Astrocyte (in vitro differentiated cells and primary cell): ENCODE results near the gene C13orf46. TPM values are rescaled to one million over a fixed set of nuclear protein-coding genes. Genes with fewer than 3 reads are reported as not detected.
A peak's percentile ranks its signal among the peaks of the same experiment; 100 is the strongest.

Experiments
- DNase-seq: peaks from one replicate; pipeline ENCODE4 v3.0.0-alpha.2; 2010; ENCODE audit warnings: low read depth
- FAIRE-seq: peaks from 2 replicates; lab custom pipeline; 2011; peaks lifted over from hg19 to GRCh38; lab: Jason Lieb, UNC
- H2AFZ ChIP-seq: 2 replicates; pipeline ENCODE4 v1.6.0; 2012; ENCODE audit warnings: low read depth, low read length, inconsistent platforms
- H3K27ac ChIP-seq: 2 replicates; pipeline ENCODE4 v1.5.1; 2011; ENCODE audit warnings: low read depth, low read length, inconsistent platforms
- H3K27me3 ChIP-seq: 2 replicates; pipeline ENCODE4 v1.6.0; 2011; ENCODE audit warnings: low read length, inconsistent platforms; ENCODE audit not compliant: insufficient read depth
- H3K36me3 ChIP-seq: 2 replicates; pipeline ENCODE4 v1.5.1; 2011; ENCODE audit warnings: low read length, inconsistent platforms; ENCODE audit not compliant: insufficient read depth
- H3K4me1 ChIP-seq: 2 replicates; pipeline ENCODE4 v1.5.1; 2011; ENCODE audit warnings: low read length, inconsistent platforms; ENCODE audit not compliant: insufficient read depth
- H3K4me2 ChIP-seq: 2 replicates; pipeline ENCODE4 v1.6.0; 2012; ENCODE audit warnings: low read length, inconsistent platforms
- H3K4me3 ChIP-seq: 2 replicates; pipeline ENCODE4 v1.5.1; 2011; ENCODE audit warnings: low read depth, mild to moderate bottlenecking, low read length, inconsistent platforms; ENCODE audit not compliant: insufficient read depth
- H3K79me2 ChIP-seq: 2 replicates; pipeline ENCODE4 v1.6.0; 2012; ENCODE audit warnings: mild to moderate bottlenecking, low read length, inconsistent platforms; ENCODE audit not compliant: insufficient read depth
- H3K9ac ChIP-seq: 2 replicates; pipeline ENCODE4 v1.6.0; 2012; ENCODE audit warnings: mild to moderate bottlenecking, low read length, inconsistent platforms
- H3K9me3 ChIP-seq: 2 replicates; pipeline ENCODE4 v1.5.1; 2012; ENCODE audit warnings: low read depth, mild to moderate bottlenecking, low read length, inconsistent platforms; ENCODE audit not compliant: insufficient read depth
- H4K20me1 ChIP-seq: 2 replicates; pipeline ENCODE4 v1.6.0; 2012; ENCODE audit warnings: low read length, inconsistent platforms; ENCODE audit not compliant: insufficient read depth
- H3K27ac Mint-ChIP-seq: one replicate; pipeline ENCODE4 v1.8.0; 2021; ENCODE audit warnings: mild to moderate bottlenecking, mixed read lengths; ENCODE audit not compliant: unreplicated experiment
- H3K27me3 Mint-ChIP-seq: one replicate; pipeline ENCODE4 v1.8.0; 2021; ENCODE audit warnings: low read depth, mixed read lengths; ENCODE audit not compliant: unreplicated experiment
- H3K36me3 Mint-ChIP-seq: one replicate; pipeline ENCODE4 v1.8.0; 2021; ENCODE audit warnings: low read depth, mixed read lengths; ENCODE audit not compliant: unreplicated experiment
- H3K4me1 Mint-ChIP-seq: one replicate; pipeline ENCODE4 v1.8.0; 2021; ENCODE audit warnings: low read depth, mixed read lengths; ENCODE audit not compliant: unreplicated experiment
- H3K4me3 Mint-ChIP-seq: one replicate; pipeline ENCODE4 v1.8.0; 2021; ENCODE audit warnings: mild to moderate bottlenecking, moderate library complexity, mixed read lengths; ENCODE audit not compliant: unreplicated experiment
- H3K9me3 Mint-ChIP-seq: one replicate; pipeline ENCODE4 v1.8.0; 2021; ENCODE audit warnings: mild to moderate bottlenecking, mixed read lengths; ENCODE audit not compliant: unreplicated experiment
- CTCF ChIP-seq: IDR thresholded peaks from 2 replicates; pipeline ENCODE4 v1.5.1; 2011; ENCODE audit warnings: low read depth, mild to moderate bottlenecking, inconsistent platforms, low read length, moderate library complexity; ENCODE audit not compliant: insufficient read depth
- EZH2 ChIP-seq: IDR thresholded peaks from 2 replicates; pipeline ENCODE4 v1.6.1; 2012; ENCODE audit warnings: mild to moderate bottlenecking, low read length, inconsistent platforms; ENCODE audit not compliant: insufficient read depth
- total RNA-seq: library from RNA; stranded (reverse); gene quantifications from 2 replicates; pipeline ENCODE4 v1.2.1, GENCODE V29; 2021

C13orf46 gene
- total RNA-seq, 1 donor from 2014 or later: 5.0 TPM

GRCh38 chr13:113926951-113927660 lies 46.8 kb downstream of the C13orf46 start:
- Histone ChIP-seq H2AFZ (no peak overlapping the region), H3K79me2 (no peaks in the 10 kb centered on the region), H3K27me3 (no peaks in the 10 kb centered on the region), H3K4me2 (no peak overlapping the region), H3K27ac (no peak overlapping the region), H3K9ac (no peak overlapping the region), H3K36me3 (no peaks in the 10 kb centered on the region), H3K4me3 (no peak overlapping the region), H4K20me1 (no peaks in the 10 kb centered on the region), H3K4me1 (peaks cover 7% of the 10 kb centered on the region), H3K9me3 (peaks cover 4% of the 10 kb centered on the region)
- H3K36me3 Mint-ChIP-seq: peaks cover 8% of the 10 kb centered on the region
- TF ChIP-seq EZH2: no peak
- H3K27ac Mint-ChIP-seq: no peak overlapping the region
- H3K27me3 Mint-ChIP-seq: peaks cover 9% of the 10 kb centered on the region
- DNase-seq (no peak), FAIRE-seq (no peak)
- no peak overlapping the region for H3K4me3 Mint-ChIP-seq
- H3K4me1 Mint-ChIP-seq: peaks cover 4% of the 10 kb centered on the region
- peaks cover 21% of the 10 kb centered on the region for H3K9me3 Mint-ChIP-seq

DNA sequence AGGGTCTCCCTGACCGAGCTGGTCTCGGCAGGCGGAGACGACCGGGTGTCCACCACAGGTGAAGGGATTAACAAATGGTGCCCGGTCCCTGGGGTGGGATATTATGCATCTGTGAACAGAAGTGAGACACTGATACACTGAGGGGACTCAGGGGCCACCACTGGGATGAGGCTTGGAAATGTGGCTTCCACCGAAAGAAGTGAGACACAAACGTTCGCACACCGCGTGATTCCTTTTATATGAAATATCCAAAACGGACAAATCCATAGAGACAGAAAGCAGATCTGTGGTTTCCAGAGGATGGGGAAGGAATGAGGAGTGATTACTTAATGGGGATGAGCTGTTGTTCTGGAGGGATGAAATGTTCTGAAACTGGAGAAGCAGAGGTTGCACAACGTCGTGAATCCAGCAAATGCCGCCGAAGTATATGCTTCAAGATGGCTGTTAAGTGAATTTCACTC lies 47.5 kb downstream of the C13orf46 start:
- TF ChIP-seq CTCF (no peak), EZH2 (no peak)
- H3K27ac ChIP-seq: no peak overlapping the region
- no peaks in the 10 kb centered on the region for H3K27me3 ChIP-seq
- H3K4me1 Mint-ChIP-seq: peaks cover 2% of the 10 kb centered on the region
- peak overlapping the region; percentile 20 for H3K27ac Mint-ChIP-seq
- H3K9ac ChIP-seq: no peak overlapping the region
- H3K79me2 ChIP-seq: no peaks in the 10 kb centered on the region
- no peaks in the 10 kb centered on the region for H4K20me1 ChIP-seq
- no peak overlapping the region for H2AFZ ChIP-seq
- peaks cover 10% of the 10 kb centered on the region for H3K9me3 ChIP-seq
- no peak overlapping the region for H3K4me3 Mint-ChIP-seq
- DNase-seq: no peak
- H3K9me3 Mint-ChIP-seq: peaks cover 27% of the 10 kb centered on the region
- peaks cover 7% of the 10 kb centered on the region for H3K27me3 Mint-ChIP-seq
- H3K36me3 ChIP-seq: no peaks in the 10 kb centered on the region
- no peak overlapping the region for H3K4me3 ChIP-seq
- peaks cover 7% of the 10 kb centered on the region for H3K4me1 ChIP-seq
- H3K4me2 ChIP-seq: no peak overlapping the region
- FAIRE-seq: no peak
- peaks cover 8% of the 10 kb centered on the region for H3K36me3 Mint-ChIP-seq

GRCh38 chr13:113924184-113924901 lies 49.5 kb downstream of the C13orf46 start:
- Mint-ChIP-seq H3K9me3 (peaks cover 27% of the 10 kb centered on the region), H3K27ac (no peak overlapping the region), H3K4me3 (no peak overlapping the region), H3K27me3 (peaks cover 7% of the 10 kb centered on the region), H3K36me3 (peaks cover 11% of the 10 kb centered on the region), H3K4me1 (no peaks in the 10 kb centered on the region)
- TF ChIP-seq EZH2 (no peak), CTCF (no peak)
- H3K27me3 ChIP-seq: no peaks in the 10 kb centered on the region
- FAIRE-seq (no peak), DNase-seq (no peak)
- H3K36me3 ChIP-seq: no peaks in the 10 kb centered on the region
- no peak overlapping the region for H3K27ac ChIP-seq
- H3K79me2 ChIP-seq: no peaks in the 10 kb centered on the region
- H4K20me1 ChIP-seq: no peaks in the 10 kb centered on the region
- H3K9ac ChIP-seq: no peak overlapping the region
- peaks cover 10% of the 10 kb centered on the region for H3K9me3 ChIP-seq
- H2AFZ ChIP-seq: no peak overlapping the region
- peaks cover 7% of the 10 kb centered on the region for H3K4me1 ChIP-seq
- no peak overlapping the region for H3K4me2 ChIP-seq
- H3K4me3 ChIP-seq: no peak overlapping the region
